Karpas-422 (cell line): ENCODE data around the gene TBC1D17. TPM values are rescaled to one million over a fixed set of nuclear protein-coding genes. Genes with fewer than 3 reads are reported as not detected.

Experiments
- DNase-seq: peaks from one replicate; pipeline ENCODE4 v3.0.0-alpha.2; 2015
- H2AFZ ChIP-seq: fragments of 200-600 bp; sonication (generic); 2 replicates; pipeline ENCODE4 v1.6.1; 2014; ENCODE audit warnings: antibody characterized with exemption, low read length, mixed read lengths
- H3K27ac ChIP-seq: fragments of 200-600 bp; sonication (generic); 2 replicates; pipeline ENCODE4 v1.5.1; 2014; ENCODE audit warnings: mild to moderate bottlenecking, low read length, moderate library complexity
- H3K27me3 ChIP-seq: fragments of 200-600 bp; sonication (generic); 2 replicates; pipeline ENCODE4 v1.6.1; 2014; ENCODE audit warnings: low read length, mixed read lengths
- H3K36me3 ChIP-seq: fragments of 200-600 bp; sonication (generic); 2 replicates; pipeline ENCODE4 v1.6.1; 2014; ENCODE audit warnings: low read length, mixed read lengths; ENCODE audit not compliant: insufficient read depth
- H3K4me1 ChIP-seq: fragments of 200-600 bp; sonication (generic); 2 replicates; pipeline ENCODE4 v1.6.1; 2014; ENCODE audit warnings: mild to moderate bottlenecking, low read length, mixed read lengths
- H3K4me2 ChIP-seq: fragments of 200-600 bp; sonication (generic); 2 replicates; pipeline ENCODE4 v1.6.1; 2014; ENCODE audit warnings: low read length, low read depth, mild to moderate bottlenecking; ENCODE audit not compliant: poor library complexity, severe bottlenecking
- H3K4me3 ChIP-seq: fragments of 200-600 bp; sonication (generic); 2 replicates; pipeline ENCODE4 v1.5.1; 2014; ENCODE audit warnings: mild to moderate bottlenecking, antibody characterized with exemption, low read length, mixed read lengths
- H3K79me2 ChIP-seq: fragments of 200-600 bp; sonication (generic); 2 replicates; pipeline ENCODE4 v1.6.1; 2014; ENCODE audit warnings: mild to moderate bottlenecking, low read length, mixed read lengths
- H3K9ac ChIP-seq: fragments of 200-600 bp; sonication (generic); 2 replicates; pipeline ENCODE4 v1.6.0; 2014; ENCODE audit warnings: low read length
- H3K9me2 ChIP-seq: fragments of 200-600 bp; sonication (generic), shearing (Covaris generic); replicated peaks from 2 replicates; pipeline ENCODE4 v1.6.0; 2014; ENCODE audit warnings: mild to moderate bottlenecking, low read length, moderate library complexity; ENCODE audit not compliant: insufficient read depth
- H3K9me3 ChIP-seq: fragments of 300-700, 200-600 bp; sonication (generic); 2 replicates; pipeline ENCODE4 v1.6.1; 2014; ENCODE audit warnings: low read length, mixed read lengths
- H4K20me1 ChIP-seq: fragments of 200-600 bp; sonication (generic); 2 replicates; pipeline ENCODE4 v1.6.1; 2014; ENCODE audit warnings: mild to moderate bottlenecking, antibody characterized with exemption, low read length, low read depth; ENCODE audit not compliant: insufficient read depth
- total RNA-seq: library from RNA; depleted of rRNA; stranded (reverse); fragments of >200 nt; shearing (Covaris generic); gene quantifications from 2 replicates; pipeline ENCODE4 v1.2.3, GENCODE V29; 2014; ENCODE audit warnings: low replicate concordance

Gene TBC1D17
- total RNA-seq, 1 experiment from 2014 or later: 13.6 TPM

- no peaks in the 10 kb centered on the region for H4K20me1 ChIP-seq
- H3K9me3 ChIP-seq: no peaks in the 10 kb centered on the region
- DNase-seq: no peak
- no peak overlapping the region for H2AFZ ChIP-seq
- 0 out of 2 replicates have a peak overlapping the region, but pooled peaks have one; percentile 86 for H3K27ac ChIP-seq
- H3K9ac ChIP-seq: peak overlapping the region; percentile 97
- H3K9me2 ChIP-seq: no peaks in the 10 kb centered on the region
- no peaks in the 10 kb centered on the region for H3K27me3 ChIP-seq
- peaks cover 40% of the 10 kb centered on the region for H3K4me1 ChIP-seq
- H3K79me2 ChIP-seq: peaks cover 30% of the 10 kb centered on the region
- H3K4me3 ChIP-seq: peak overlapping the region; percentile 84; the same call in 1 of the 2 replicates
- peak overlapping the region; percentile 75 for H3K4me2 ChIP-seq
- H3K36me3 ChIP-seq: 0 out of 2 replicates have a peak, but pooled peaks cover 7% of the 10 kb centered on the region
These were observed 2.9 kb upstream of the TBC1D17 start for GRCh38 chr19:49874503-49875157.

- Histone ChIP-seq H3K4me3 (peak overlapping the region; percentile 84), H3K27ac (peak overlapping the region; percentile 86; the same call in 1 of the 2 replicates), H3K36me3 (0 out of 2 replicates have a peak, but pooled peaks cover 7% of the 10 kb centered on the region), H3K4me2 (peak overlapping the region; percentile 75), H4K20me1 (no peaks in the 10 kb centered on the region), H3K27me3 (no peaks in the 10 kb centered on the region), H3K4me1 (peaks cover 35% of the 10 kb centered on the region), H3K9me3 (no peaks in the 10 kb centered on the region), H3K79me2 (peaks cover 30% of the 10 kb centered on the region), H3K9ac (peak overlapping the region; percentile 97), H2AFZ (no peak overlapping the region), H3K9me2 (no peaks in the 10 kb centered on the region)
- no peak for DNase-seq
These were observed 2.3 kb upstream of the TBC1D17 start for GRCh38 chr19:49875177-49875576.

- peak overlapping the region; percentile 97 for H3K9ac ChIP-seq
- H3K4me1 ChIP-seq: peaks cover 28% of the 10 kb centered on the region
- no peaks in the 10 kb centered on the region for H3K27me3 ChIP-seq
- H2AFZ ChIP-seq: peak overlapping the region; percentile 60; the same call in 1 of the 2 replicates
- H4K20me1 ChIP-seq: no peaks in the 10 kb centered on the region
- peak overlapping the region; percentile 75 for H3K4me2 ChIP-seq
- H3K79me2 ChIP-seq: peaks cover 30% of the 10 kb centered on the region
- peaks cover 14% of the 10 kb centered on the region; the same call in 1 of the 2 replicates for H3K36me3 ChIP-seq
- DNase-seq: peak; percentile 92
- peak overlapping the region; percentile 86 for H3K27ac ChIP-seq
- H3K9me2 ChIP-seq: no peaks in the 10 kb centered on the region
- peak overlapping the region; percentile 84 for H3K4me3 ChIP-seq
- no peaks in the 10 kb centered on the region for H3K9me3 ChIP-seq
These were observed 1.6 kb upstream of the TBC1D17 start for GRCh38 chr19:49875857-49876421.

- Histone ChIP-seq H3K4me2 (peak overlapping the region; percentile 75), H3K36me3 (peaks cover 16% of the 10 kb centered on the region; the same call in 1 of the 2 replicates), H3K27me3 (no peaks in the 10 kb centered on the region), H3K9me3 (no peaks in the 10 kb centered on the region), H3K79me2 (peaks cover 30% of the 10 kb centered on the region), H3K4me1 (peaks cover 25% of the 10 kb centered on the region), H4K20me1 (no peaks in the 10 kb centered on the region), H3K9me2 (no peaks in the 10 kb centered on the region), H3K27ac (peak overlapping the region; percentile 86), H2AFZ (peak overlapping the region; percentile 62), H3K4me3 (peak overlapping the region; percentile 84), H3K9ac (peak overlapping the region; percentile 97)
- peak; percentile 100 for DNase-seq
These were observed 981 bp upstream of the TBC1D17 start for GRCh38 chr19:49876422-49877019.

- Histone ChIP-seq H3K9ac (peak overlapping the region; percentile 97), H3K4me3 (peak overlapping the region; percentile 84), H3K27ac (peak overlapping the region; percentile 82), H3K79me2 (peaks cover 30% of the 10 kb centered on the region), H4K20me1 (no peaks in the 10 kb centered on the region), H3K9me3 (no peaks in the 10 kb centered on the region), H3K4me2 (peak overlapping the region; percentile 75), H3K36me3 (peaks cover 23% of the 10 kb centered on the region), H2AFZ (peak overlapping the region; percentile 27; the same call in 1 of the 2 replicates), H3K4me1 (peaks cover 25% of the 10 kb centered on the region), H3K9me2 (no peaks in the 10 kb centered on the region), H3K27me3 (no peaks in the 10 kb centered on the region)
- peak; percentile 100 for DNase-seq
These were observed 609 bp downstream of the TBC1D17 start for GRCh38 chr19:49877879-49878743.

- Histone ChIP-seq H3K36me3 (peaks cover 29% of the 10 kb centered on the region), H3K9ac (peak overlapping the region; percentile 97), H3K4me2 (peak overlapping the region; percentile 75), H2AFZ (no peak overlapping the region), H4K20me1 (no peaks in the 10 kb centered on the region), H3K9me2 (no peaks in the 10 kb centered on the region), H3K79me2 (peaks cover 30% of the 10 kb centered on the region), H3K27ac (no peak overlapping the region), H3K27me3 (no peaks in the 10 kb centered on the region), H3K4me3 (peak overlapping the region; percentile 84), H3K9me3 (no peaks in the 10 kb centered on the region), H3K4me1 (peaks cover 25% of the 10 kb centered on the region)
- DNase-seq: no peak
These were observed 1.2 kb downstream of the TBC1D17 start for GRCh38 chr19:49878744-49879070.

- H4K20me1 ChIP-seq: no peaks in the 10 kb centered on the region
- H3K9ac ChIP-seq: peak overlapping the region; percentile 5; the same call in 1 of the 2 replicates
- peaks cover 27% of the 10 kb centered on the region for H3K79me2 ChIP-seq
- no peak overlapping the region for H2AFZ ChIP-seq
- H3K9me2 ChIP-seq: no peaks in the 10 kb centered on the region
- H3K4me3 ChIP-seq: peak overlapping the region; percentile 84
- H3K4me2 ChIP-seq: peak overlapping the region; percentile 75
- H3K27me3 ChIP-seq: no peaks in the 10 kb centered on the region
- H3K27ac ChIP-seq: no peak overlapping the region
- H3K4me1 ChIP-seq: peaks cover 25% of the 10 kb centered on the region
- H3K9me3 ChIP-seq: no peaks in the 10 kb centered on the region
- peak; percentile 83 for DNase-seq
- peaks cover 30% of the 10 kb centered on the region for H3K36me3 ChIP-seq
These were observed 1.9 kb downstream of the TBC1D17 start for GRCh38 chr19:49879243-49879963.
